Gastroesophageal sphincter (tissue), 3 donors: Measurements from ENCODE around the gene VSTM2B.

Experiments
- CTCF ChIP-seq, 4 experiments: fragments of 200-600 bp in 2 of 4; fragments of 450-650 bp in 2 of 4; sonication (generic) in 1 of 4; IDR thresholded peaks; one replicate each; pipeline ENCODE4 v1.5.1; 2017 to 2019; ENCODE audit warnings: antibody characterized with exemption in 4 of 4, mild to moderate bottlenecking in 2 of 4, moderate library complexity in 2 of 4
- EP300 ChIP-seq: sonication (generic); formaldehyde crosslinking; IDR thresholded peaks from one replicate; pipeline ENCODE4 v1.6.1; 2017; ENCODE audit warnings: antibody characterized with exemption, mild to moderate bottlenecking
- POLR2A ChIP-seq, 2 donors: fragments of 450-650 bp; IDR thresholded peaks; one replicate each; pipeline ENCODE4 v1.6.1; 2017; ENCODE audit warnings: antibody characterized with exemption in 2 of 2, mild to moderate bottlenecking in 2 of 2, moderate library complexity in 1 of 2
- POLR2AphosphoS5 ChIP-seq: sonication (generic); formaldehyde crosslinking; IDR thresholded peaks from one replicate; pipeline ENCODE4 v1.6.1; 2017; ENCODE audit warnings: antibody characterized with exemption

GRCh38 chr19:29528350-29528945 is 2.7 kb downstream of the VSTM2B start:
- peak in 3 of 4 experiments; percentile 64 to 89 (median 75) for TF ChIP-seq CTCF (IDR thresholded peaks at IDR 0.05)
- TF ChIP-seq EP300 = no peak
- no peak for TF ChIP-seq POLR2A (IDR thresholded peaks at IDR 0.05)
- TF ChIP-seq POLR2AphosphoS5 = no peak
